HG03135 (cell line): Measurements from ENCODE around the gene POLR2C.

Experiments used
- ATAC-seq: cut with Tn5 transposase; IDR thresholded peaks from one replicate; pipeline ENCODE4 v1.9.1; 2021; ENCODE audit warnings: mild to moderate bottlenecking, moderate library complexity; ENCODE audit not compliant: unreplicated experiment

Gene POLR2C

GRCh38 chr16:57517397-57518367 lies 55.2 kb downstream of the POLR2C start:
- ATAC-seq: no peak

DNA sequence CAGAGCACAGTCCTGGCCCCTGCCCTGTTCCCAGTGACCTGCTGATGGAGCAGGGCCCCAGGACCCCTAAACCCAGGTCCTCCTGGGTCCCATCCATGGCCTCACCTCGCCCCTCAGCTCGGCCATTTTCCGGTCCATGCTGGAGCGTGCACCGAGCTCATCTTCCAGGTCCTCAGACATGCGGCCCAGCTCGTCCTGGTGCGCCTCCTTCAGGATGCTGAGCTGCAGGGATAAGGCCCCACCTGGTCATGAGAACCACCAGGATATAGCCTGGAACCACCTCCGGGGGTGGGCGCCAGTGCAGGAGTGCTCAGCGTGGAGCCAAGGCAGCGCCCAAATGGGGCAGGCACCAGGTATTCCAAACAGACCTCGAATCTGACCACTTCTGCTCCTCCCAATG lies 56.0 kb downstream of the POLR2C start:
- no peak for ATAC-seq

GRCh38 chr16:57518922-57519321 lies 56.4 kb downstream of the POLR2C start:
- ATAC-seq: no peak

DNA sequence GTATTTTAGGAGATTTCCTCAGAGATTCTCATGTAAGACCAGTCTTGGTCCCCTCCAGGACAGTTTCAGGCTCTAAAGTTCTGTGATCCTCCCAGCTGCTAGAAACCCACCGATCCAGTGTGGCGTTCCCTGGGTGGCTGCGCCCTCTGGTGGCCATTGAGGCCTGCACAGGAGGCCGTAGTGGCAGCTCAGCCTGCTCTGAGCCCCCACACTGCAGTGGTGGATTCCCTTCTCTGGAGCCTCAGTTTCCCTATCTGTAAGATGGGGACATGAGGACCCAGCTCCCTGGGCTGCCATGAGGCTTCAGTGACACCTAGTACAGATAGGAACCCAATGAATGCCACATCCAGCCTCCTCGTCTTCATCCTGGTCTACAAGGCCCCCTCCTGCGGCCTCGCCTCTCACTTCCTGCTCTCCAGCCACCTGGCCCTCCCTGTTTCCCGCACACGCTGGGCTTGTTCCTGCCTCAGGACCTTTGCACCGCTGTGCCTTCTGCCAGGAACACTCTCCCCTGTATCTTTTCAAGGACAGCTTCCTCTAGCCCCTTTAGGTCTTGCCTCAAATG lies 57.4 kb downstream of the POLR2C start:
- ATAC-seq: no peak
